ENCODE data around the gene RRP1. TPM values are rescaled to one million over a fixed set of nuclear protein-coding genes. Genes with fewer than 3 reads are reported as not detected.

RRP1 gene
- polyA plus RNA-seq, 1 of the 3 experiments (the other 2 are of a cell fraction), result 22.7 TPM

DNA sequence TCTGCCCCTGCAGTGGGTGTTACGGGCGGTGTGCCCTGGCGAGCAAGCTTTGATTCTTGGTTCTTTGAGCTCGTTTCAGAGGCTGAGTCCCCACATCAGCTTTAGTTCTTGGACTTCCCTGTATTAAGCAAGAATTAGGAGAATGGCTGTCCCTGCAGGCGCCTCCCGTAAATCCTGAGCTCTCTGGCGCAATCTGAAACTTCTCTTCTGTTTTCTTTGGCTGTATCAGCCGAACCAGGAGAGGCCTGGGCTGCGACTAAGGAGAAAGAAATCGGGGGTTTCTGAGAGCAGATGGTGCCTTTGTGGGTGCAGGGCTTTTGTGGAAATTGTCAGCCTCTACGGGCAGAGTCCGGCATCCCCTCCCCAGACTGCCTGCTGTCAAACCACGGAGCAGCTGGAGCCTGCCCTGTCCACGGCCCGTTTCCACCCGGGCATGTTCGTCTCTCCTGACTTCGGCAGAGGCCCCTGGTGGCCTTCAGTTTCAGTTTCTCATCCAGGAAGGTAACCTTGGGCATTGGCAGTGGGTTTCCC is 31.2 kb upstream of the RRP1 start:
- H3K27ac ChIP-seq (ENCODE audit: low read depth in 2 of 2, low read length in 1 of 2), result no peak overlapping the region
- H3K27me3 ChIP-seq (ENCODE audit: insufficient read depth), result no peaks in the 10 kb centered on the region
- H3K9me3 ChIP-seq, result no peaks in the 10 kb centered on the region
- no peak overlapping the region for H2AFZ ChIP-seq (ENCODE audit: low read depth)
- no peaks in the 10 kb centered on the region for H3F3A ChIP-seq (replicated peaks; ENCODE audit: insufficient read depth)
- H3K79me2 ChIP-seq (ENCODE audit: insufficient read depth), result no peaks in the 10 kb centered on the region
- H3K36me3 ChIP-seq (replicated peaks in 1 of 2; ENCODE audit: control insufficient read depth in 1 of 2, insufficient read depth in 2 of 2, low read length in 1 of 2), result peaks cover 0 to 65% of the 10 kb centered on the region in 2 experiments
- H3K4me2 ChIP-seq, result no peak overlapping the region
- POLR2A ChIA-PET, result no interaction called here
- H3K4me3 ChIP-seq (ENCODE audit: low read depth in 2 of 2, low read length in 1 of 2), result no peak overlapping the region
- no peaks in the 10 kb centered on the region for H3K9me2 ChIP-seq
- H3K4me1 ChIP-seq (ENCODE audit: control insufficient read depth in 1 of 2, insufficient read depth in 2 of 2, low read depth in 1 of 2, low read length in 1 of 2), result no peaks in the 10 kb centered on the region
- 84% methylated on average over 17 of the region's 18 CpGs for WGBS (ENCODE audit: low lambda C conversion rate)
- CTCF ChIA-PET, result interaction anchor here (1.2 kb wide), 1 partner anchor 13 kb away, joined by 3 read pairs; no protein-coding TSS in a partner anchor
- DNase-seq, result no peak
- no peaks in the 10 kb centered on the region for H4K20me1 ChIP-seq (ENCODE audit: insufficient read depth)
- H3K9ac ChIP-seq, result no peak overlapping the region
- TF ChIP-seq MEF2A (IDR thresholded peaks at IDR 0.05; ENCODE audit: borderline replicate concordance, low read depth) (no peak), ELF1 (IDR thresholded peaks at IDR 0.05) (no peak), EP300 (IDR thresholded peaks at IDR 0.05; ENCODE audit: borderline replicate concordance in 1 of 2, low read depth in 1 of 2, low read length in 1 of 2) (no peak), FOSL2 (IDR thresholded peaks at IDR 0.05; ENCODE audit: borderline replicate concordance, low read depth) (no peak), GABPA (IDR thresholded peaks at IDR 0.05; ENCODE audit: low read depth) (no peak), RFX5 (IDR thresholded peaks at IDR 0.05; ENCODE audit: low read length) (no peak), TCF12 (IDR thresholded peaks at IDR 0.05) (no peak), FOXM1 (IDR thresholded peaks at IDR 0.05; ENCODE audit: low read depth) (no peak), YY1 (IDR thresholded peaks at IDR 0.05; ENCODE audit: low read depth) (no peak), GATA2 (CRISPR knock-in tag; IDR thresholded peaks at IDR 0.05) (no peak)
- TF ChIP-seq, protein P1, sequence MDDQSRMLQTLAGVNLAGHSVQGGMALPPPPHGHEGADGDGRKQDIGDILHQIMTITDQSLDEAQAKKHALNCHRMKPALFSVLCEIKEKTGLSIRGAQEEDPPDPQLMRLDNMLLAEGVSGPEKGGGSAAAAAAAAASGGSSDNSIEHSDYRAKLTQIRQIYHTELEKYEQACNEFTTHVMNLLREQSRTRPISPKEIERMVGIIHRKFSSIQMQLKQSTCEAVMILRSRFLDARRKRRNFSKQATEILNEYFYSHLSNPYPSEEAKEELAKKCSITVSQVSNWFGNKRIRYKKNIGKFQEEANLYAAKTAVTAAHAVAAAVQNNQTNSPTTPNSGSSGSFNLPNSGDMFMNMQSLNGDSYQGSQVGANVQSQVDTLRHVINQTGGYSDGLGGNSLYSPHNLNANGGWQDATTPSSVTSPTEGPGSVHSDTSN (IDR thresholded peaks at IDR 0.05), result no peak
- TF ChIP-seq, protein P2, sequence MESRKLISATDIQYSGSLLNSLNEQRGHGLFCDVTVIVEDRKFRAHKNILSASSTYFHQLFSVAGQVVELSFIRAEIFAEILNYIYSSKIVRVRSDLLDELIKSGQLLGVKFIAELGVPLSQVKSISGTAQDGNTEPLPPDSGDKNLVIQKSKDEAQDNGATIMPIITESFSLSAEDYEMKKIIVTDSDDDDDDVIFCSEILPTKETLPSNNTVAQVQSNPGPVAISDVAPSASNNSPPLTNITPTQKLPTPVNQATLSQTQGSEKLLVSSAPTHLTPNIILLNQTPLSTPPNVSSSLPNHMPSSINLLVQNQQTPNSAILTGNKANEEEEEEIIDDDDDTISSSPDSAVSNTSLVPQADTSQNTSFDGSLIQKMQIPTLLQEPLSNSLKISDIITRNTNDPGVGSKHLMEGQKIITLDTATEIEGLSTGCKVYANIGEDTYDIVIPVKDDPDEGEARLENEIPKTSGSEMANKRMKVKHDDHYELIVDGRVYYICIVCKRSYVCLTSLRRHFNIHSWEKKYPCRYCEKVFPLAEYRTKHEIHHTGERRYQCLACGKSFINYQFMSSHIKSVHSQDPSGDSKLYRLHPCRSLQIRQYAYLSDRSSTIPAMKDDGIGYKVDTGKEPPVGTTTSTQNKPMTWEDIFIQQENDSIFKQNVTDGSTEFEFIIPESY (IDR thresholded peaks at IDR 0.05; ENCODE audit: borderline replicate concordance, low read depth), result no peak

DNA sequence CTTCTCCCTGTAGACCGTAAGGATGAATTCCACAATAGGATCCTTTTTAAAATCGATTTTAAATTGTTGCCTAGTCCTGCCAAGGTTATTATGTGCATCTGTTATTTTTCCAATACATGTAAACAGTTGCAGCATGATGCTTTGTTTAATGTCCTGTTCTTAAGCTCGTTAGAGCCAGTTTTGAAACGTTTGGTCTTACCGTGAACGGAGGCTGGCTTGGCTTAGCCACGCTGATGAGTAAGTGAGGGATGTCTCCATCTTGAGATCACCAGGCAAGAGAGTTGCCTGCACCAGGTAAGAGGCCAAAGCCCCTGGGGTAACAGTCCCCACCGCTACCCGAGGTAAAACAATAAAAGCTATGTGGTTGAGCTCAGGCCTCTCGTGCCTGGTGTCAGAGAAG is 30.6 kb upstream of the RRP1 start:
- Histone ChIP-seq H3F3A (replicated peaks; ENCODE audit: insufficient read depth) (no peaks in the 10 kb centered on the region), H4K20me1 (ENCODE audit: insufficient read depth) (no peaks in the 10 kb centered on the region), H3K9me2 (no peaks in the 10 kb centered on the region), H3K4me1 (ENCODE audit: control insufficient read depth in 1 of 2, insufficient read depth in 2 of 2, low read depth in 1 of 2, low read length in 1 of 2) (no peaks in the 10 kb centered on the region), H3K27me3 (ENCODE audit: insufficient read depth) (no peaks in the 10 kb centered on the region), H3K79me2 (ENCODE audit: insufficient read depth) (no peaks in the 10 kb centered on the region), H3K4me3 (ENCODE audit: low read depth in 2 of 2, low read length in 1 of 2) (no peak overlapping the region), H3K27ac (ENCODE audit: low read depth in 2 of 2, low read length in 1 of 2) (no peak overlapping the region), H3K9me3 (no peaks in the 10 kb centered on the region), H2AFZ (ENCODE audit: low read depth) (no peak overlapping the region), H3K4me2 (no peak overlapping the region), H3K9ac (no peak overlapping the region), H3K36me3 (replicated peaks in 1 of 2; ENCODE audit: control insufficient read depth in 1 of 2, insufficient read depth in 2 of 2, low read length in 1 of 2) (peaks cover 0 to 60% of the 10 kb centered on the region in 2 experiments)
- CTCF ChIA-PET, result interaction anchor here (1.0 kb wide), 1 partner anchor 13 kb away, joined by 3 read pairs; no protein-coding TSS in a partner anchor
- no peak for DNase-seq
- TF ChIP-seq, protein P3, sequence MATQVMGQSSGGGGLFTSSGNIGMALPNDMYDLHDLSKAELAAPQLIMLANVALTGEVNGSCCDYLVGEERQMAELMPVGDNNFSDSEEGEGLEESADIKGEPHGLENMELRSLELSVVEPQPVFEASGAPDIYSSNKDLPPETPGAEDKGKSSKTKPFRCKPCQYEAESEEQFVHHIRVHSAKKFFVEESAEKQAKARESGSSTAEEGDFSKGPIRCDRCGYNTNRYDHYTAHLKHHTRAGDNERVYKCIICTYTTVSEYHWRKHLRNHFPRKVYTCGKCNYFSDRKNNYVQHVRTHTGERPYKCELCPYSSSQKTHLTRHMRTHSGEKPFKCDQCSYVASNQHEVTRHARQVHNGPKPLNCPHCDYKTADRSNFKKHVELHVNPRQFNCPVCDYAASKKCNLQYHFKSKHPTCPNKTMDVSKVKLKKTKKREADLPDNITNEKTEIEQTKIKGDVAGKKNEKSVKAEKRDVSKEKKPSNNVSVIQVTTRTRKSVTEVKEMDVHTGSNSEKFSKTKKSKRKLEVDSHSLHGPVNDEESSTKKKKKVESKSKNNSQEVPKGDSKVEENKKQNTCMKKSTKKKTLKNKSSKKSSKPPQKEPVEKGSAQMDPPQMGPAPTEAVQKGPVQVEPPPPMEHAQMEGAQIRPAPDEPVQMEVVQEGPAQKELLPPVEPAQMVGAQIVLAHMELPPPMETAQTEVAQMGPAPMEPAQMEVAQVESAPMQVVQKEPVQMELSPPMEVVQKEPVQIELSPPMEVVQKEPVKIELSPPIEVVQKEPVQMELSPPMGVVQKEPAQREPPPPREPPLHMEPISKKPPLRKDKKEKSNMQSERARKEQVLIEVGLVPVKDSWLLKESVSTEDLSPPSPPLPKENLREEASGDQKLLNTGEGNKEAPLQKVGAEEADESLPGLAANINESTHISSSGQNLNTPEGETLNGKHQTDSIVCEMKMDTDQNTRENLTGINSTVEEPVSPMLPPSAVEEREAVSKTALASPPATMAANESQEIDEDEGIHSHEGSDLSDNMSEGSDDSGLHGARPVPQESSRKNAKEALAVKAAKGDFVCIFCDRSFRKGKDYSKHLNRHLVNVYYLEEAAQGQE (IDR thresholded peaks at IDR 0.05; ENCODE audit: low read depth, low read length), result no peak
- TF ChIP-seq NRF1 (IDR thresholded peaks at IDR 0.05; ENCODE audit: low read depth, low read length), result no peak
- no peak for TF ChIP-seq JUND (IDR thresholded peaks at IDR 0.05)
- TF ChIP-seq RAD21 (IDR thresholded peaks at IDR 0.05; ENCODE audit: low read length), result no peak
- no peak for TF ChIP-seq FOXJ3 (CRISPR knock-in tag; IDR thresholded peaks at IDR 0.05)
- POLR2A ChIA-PET, result no interaction called here
- 80% methylated on average over 10 of the region's 10 CpGs for WGBS (ENCODE audit: low lambda C conversion rate)
